Stimulated activated CD4-positive, alpha-beta T cell treated with anti-CD3 and anti-CD28 coated beads, Interleukin-4, amount 100 ng/mL, for 24 hours (primary cell): ENCODE data around the gene KIAA0586.

Experiments used
- DNase-seq: peaks from one replicate; pipeline ENCODE4 v3.0.0-alpha.2; 2020

The KIAA0586 gene

GRCh38 chr14:58599707-58600106 is 172.2 kb downstream of the KIAA0586 start:
- DNase-seq = no peak
